K562 (cell line): ENCODE results near the gene UCP3. TPM values are rescaled to one million over a fixed set of nuclear protein-coding genes. Genes with fewer than 3 reads are reported as not detected.

ENCODE experiments used
- ATAC-seq: fragments of 200-7000 bp; cut with Tn5 transposase; 3 replicates; pipeline ENCODE4 v1.9.1; 2020; ENCODE audit warnings: moderate library complexity
- BruUV-seq: library from RNA; stranded (reverse); fragments of 400-500 nt; replicated peaks from 2 replicates; lab custom pipeline; 2021; lab: Mats Ljungman, UMichigan
- CTCF ChIA-PET: fragments of 300-600 bp; formaldehyde crosslinking; extraction: SDS; loops from one replicate; lab custom pipeline; 2021; ENCODE audit warnings: low intra/inter-chr PET ratio; lab: Yijun Ruan, JAX
- POLR2A ChIA-PET: fragments of 300-600, 350-650 bp; sonication (Branson Sonifier 250); formaldehyde crosslinking; extraction: SDS; loops from one replicate; lab custom pipeline; 2021; ENCODE audit warnings: antibody characterized with exemption, inconsistent platforms; lab: Yijun Ruan, JAX
- DNase-seq, 4 experiments: peaks; one replicate each; pipeline versions ENCODE4 v3.0.0 to v3.0.0-alpha.2; 2011 to 2018; ENCODE audit warnings: low spot score in 3 of 4, mixed read lengths in 3 of 4; ENCODE audit errors: extremely low read depth in 1 of 4
- FAIRE-seq: peaks from 2 replicates; lab custom pipeline; 2011; peaks lifted over from hg19 to GRCh38; lab: Jason Lieb, UNC
- H2AFZ ChIP-seq: 2 replicates; pipeline ENCODE4 v1.6.0; 2011; ENCODE audit warnings: low read depth, low read length, control low read depth, inconsistent platforms
- H3K27ac ChIP-seq: fragments of 200-600 bp; 3 replicates; pipeline ENCODE4 v1.8.0; 2011; ENCODE audit warnings: low read depth, mild to moderate bottlenecking, control low read depth, inconsistent platforms, low read length, moderate library complexity, mixed read lengths; ENCODE audit errors: extremely low read depth
- H3K27me3 ChIP-seq, 2 experiments: fragments of 300-600 bp in 1 of 2; 2 replicates in 1 of 2; 3 replicates in 1 of 2; pipeline versions ENCODE4 v1.6.0 to v1.8.0; 2011; ENCODE audit warnings: inconsistent platforms in 2 of 2, low read length in 2 of 2, mild to moderate bottlenecking in 1 of 2, mixed read lengths in 1 of 2, moderate library complexity in 1 of 2; ENCODE audit not compliant: control insufficient read depth in 2 of 2, insufficient read depth in 2 of 2
- H3K36me3 ChIP-seq: fragments of 300-600 bp; 3 replicates; pipeline ENCODE4 v1.8.0; 2011; ENCODE audit warnings: mild to moderate bottlenecking, low read length, inconsistent platforms; ENCODE audit not compliant: control insufficient read depth, insufficient read depth
- H3K4me1 ChIP-seq, 2 experiments: fragments of 200-600 bp in 1 of 2; replicated peaks in 1 of 2; 2 replicates in 1 of 2; 3 replicates in 1 of 2; pipeline versions ENCODE4 v1.5.1 to v1.8.0; 2011; ENCODE audit warnings: inconsistent platforms in 2 of 2, low read length in 2 of 2, mild to moderate bottlenecking in 1 of 2, mixed read lengths in 1 of 2, moderate library complexity in 1 of 2; ENCODE audit not compliant: control insufficient read depth in 2 of 2, insufficient read depth in 2 of 2
- H3K4me2 ChIP-seq: 2 replicates; pipeline ENCODE4 v1.6.1; 2011; ENCODE audit warnings: low read length, control low read depth, inconsistent platforms, mixed read lengths; ENCODE audit not compliant: insufficient read depth
- H3K4me3 ChIP-seq: fragments of 200-600 bp; sonication (generic), shearing (Covaris generic); 2 replicates; pipeline ENCODE4 v1.5.1; 2016; ENCODE audit warnings: control low read depth, inconsistent platforms
- H3K79me2 ChIP-seq: fragments of 200-600 bp; 3 replicates; pipeline ENCODE4 v1.8.0; 2011; ENCODE audit warnings: low read length, inconsistent platforms; ENCODE audit not compliant: control insufficient read depth, insufficient read depth
- H3K9ac ChIP-seq, 2 experiments: 2 replicates each; pipeline versions ENCODE4 v1.6.0 to v1.6.1; 2011; ENCODE audit warnings: low read depth in 2 of 2, low read length in 2 of 2, control low read depth in 1 of 2, inconsistent platforms in 1 of 2, mild to moderate bottlenecking in 1 of 2, mixed read lengths in 1 of 2; ENCODE audit not compliant: insufficient read depth in 1 of 2
- H3K9me1 ChIP-seq: one replicate; pipeline ENCODE4 v1.6.0; 2011; ENCODE audit warnings: inconsistent platforms, mild to moderate bottlenecking, low read length, moderate library complexity; ENCODE audit not compliant: control insufficient read depth, insufficient read depth
- H3K9me3 ChIP-seq: replicated peaks from 2 replicates; pipeline ENCODE4 v1.5.1; 2011; ENCODE audit warnings: low read depth, low read length, inconsistent platforms; ENCODE audit not compliant: control insufficient read depth, insufficient read depth
- H4K20me1 ChIP-seq: replicated peaks from 2 replicates; pipeline ENCODE4 v1.6.1; 2011; ENCODE audit warnings: low read length, inconsistent platforms, mixed read lengths; ENCODE audit not compliant: control insufficient read depth, insufficient read depth
- CREB1 ChIP-seq, 2 experiments: sonication (generic) in 1 of 2; formaldehyde crosslinking in 1 of 2; IDR thresholded peaks; 2 replicates each; pipeline versions ENCODE4 v1.6.1 to v1.8.0; 2012 to 2022; ENCODE audit warnings: inconsistent platforms in 1 of 2, mild to moderate bottlenecking in 1 of 2, missing genetic modification reagents in 1 of 2, moderate library complexity in 1 of 2
- FOXK1 ChIP-seq: sonication (generic); formaldehyde crosslinking; IDR thresholded peaks from 2 replicates; pipeline ENCODE4 v1.8.0; 2022; ENCODE audit warnings: missing genetic modification reagents, mild to moderate bottlenecking, borderline replicate concordance
- MAZ ChIP-seq, 2 experiments: fragments of 450-650 bp in 1 of 2; sonication (generic) in 1 of 2; formaldehyde crosslinking; IDR thresholded peaks in 1 of 2; conservative IDR thresholded peaks in 1 of 2; 2 replicates each; pipeline versions ENCODE4 v1.4.0 to v1.5.0; 2020; ENCODE audit warnings: mild to moderate bottlenecking in 1 of 2, missing genetic modification reagents in 1 of 2
- RBBP5 ChIP-seq: fragments of 200-600 bp; sonication (generic); IDR thresholded peaks from 2 replicates; pipeline ENCODE4 v1.6.1; 2012; ENCODE audit warnings: borderline replicate concordance, mild to moderate bottlenecking, low read length, control low read depth, inconsistent platforms; ENCODE audit not compliant: insufficient read depth, poor library complexity, severe bottlenecking
- ZBTB33 ChIP-seq: sonication (generic); formaldehyde crosslinking; IDR thresholded peaks from 2 replicates; pipeline ENCODE4 v1.8.1; 2023; ENCODE audit warnings: mild to moderate bottlenecking, missing genetic modification reagents
- ZBTB43 ChIP-seq: sonication (generic); formaldehyde crosslinking; IDR thresholded peaks from 2 replicates; pipeline ENCODE4 v1.8.0; 2023; ENCODE audit warnings: mild to moderate bottlenecking, missing genetic modification reagents
- ZBTB7A ChIP-seq: IDR thresholded peaks from 2 replicates; pipeline ENCODE4 v1.6.1; 2011; ENCODE audit warnings: low read depth, mild to moderate bottlenecking, low read length, moderate library complexity, borderline replicate concordance; ENCODE audit not compliant: control insufficient read depth
- ZKSCAN1 ChIP-seq: fragments of 150-350 bp; IDR thresholded peaks from 2 replicates; pipeline ENCODE4 v1.6.1; 2016; ENCODE audit warnings: low read depth, low read length
- WGBS: fragments of 100-300 bp; shearing (Covaris generic); methylation state at CpG from one replicate; pipeline ENCODE4 v1.1.6; 2016; ENCODE audit warnings: low coverage, mixed read lengths; ENCODE audit not compliant: insufficient coverage; ENCODE audit errors: missing lambda C conversion rate; 5-methylcytosine and 5-hydroxymethylcytosine counted together
- in situ Hi-C: fragments of 300-500 bp; cut with MboI; formaldehyde crosslinking; loops from 4 replicates; pipeline ENCODE4 v1.15.0; 2018; ENCODE audit warnings: inconsistent platforms, mixed read lengths
- intact Hi-C: fragments of 100-400 bp; cut with micrococcal nuclease; formaldehyde crosslinking; loops from 2 replicates; pipeline ENCODE4 v1.14.2; 2022
- polyA plus RNA-seq, 8 experiments: library from polyadenylated mRNA; depleted of rRNA in 4 of 8; stranded (reverse) in 5 of 8; unstranded in 3 of 8; fragments of >200 nt; fragmentation: Nextera tagmentation in 2 of 8; fragmentation: Illumina TruSeq in 1 of 8; extraction: Ambion mirVana in 2 of 8; extraction: Trizol in 1 of 8; gene quantifications; 2 replicates each; pipeline versions ENCODE4 v1.2.1 to v1.2.3, GENCODE V29; 2011 to 2014; ENCODE audit warnings: inconsistent platforms in 1 of 8, missing spikeins in 1 of 8
- total RNA-seq, 7 experiments: library from RNA; depleted of rRNA in 6 of 7; stranded (reverse); fragments of >200 nt in 6 of 7; fragmentation: Illumina TruSeq in 2 of 7; extraction: Trizol in 2 of 7; gene quantifications; 2 replicates each; pipeline versions ENCODE4 v1.2.1 to v1.2.3, GENCODE V29; 2011 to 2021; ENCODE audit warnings: low replicate concordance in 1 of 7

UCP3 gene
- total and polyA plus RNA-seq, 9 of the 15 experiments (the other 6 are each of a cell fraction or from before 2014, with no cell fraction given), result 0.05 to 0.65 (median 0.25) TPM; not detected in 2

GRCh38 chr11:73981051-73981805 is 27.7 kb downstream of the UCP3 start:
- FAIRE-seq (no peak), ATAC-seq (no peak), DNase-seq (peak in 1 of 4 experiments; percentile 30)
- Histone ChIP-seq H3K9me1 (peaks cover 3% of the 10 kb centered on the region), H2AFZ (no peak overlapping the region), H3K4me3 (peak overlapping the region; percentile 67), H3K4me2 (peak overlapping the region; percentile 98), H3K27me3 (no peaks in the 10 kb centered on the region), H3K4me1 (peaks cover 41 to 62% of the 10 kb centered on the region in 2 experiments), H3K79me2 (peaks cover 45% of the 10 kb centered on the region), H3K27ac (peak overlapping the region; percentile 99), H4K20me1 (no peaks in the 10 kb centered on the region; the same call in 1 of the 2 replicates), H3K36me3 (peaks cover 53% of the 10 kb centered on the region), H3K9ac (peak overlapping the region; percentile 85 to 96; a peak in 3 of 4 replicates), H3K9me3 (no peaks in the 10 kb centered on the region)
- in situ Hi-C loops, result no loop called here
- WGBS, result 7% methylated on average over 13 of the region's 13 CpGs
- intact Hi-C loops, result loop anchor here (5.0 kb wide), 1 partner anchor 191 kb away; the partner anchor contains the start of genes C2CD3 and PPME1
- no TSS peak for BruUV-seq
- TF ChIP-seq ZKSCAN1 (peak; percentile 91), ZBTB33 (CRISPR knock-in tag) (0 out of 2 replicates have a peak, but pooled peaks have one; percentile 13), MAZ (CRISPR knock-in tag; conservative IDR thresholded peaks at IDR 0.05 in 1 of 2, IDR thresholded peaks at IDR 0.05 in 1 of 2) (no peak), CREB1 (IDR thresholded peaks at IDR 0.05) (no peak), CREB1 (CRISPR knock-in tag; IDR thresholded peaks at IDR 0.05) (no peak), RBBP5 (peak; percentile 11), FOXK1 (CRISPR knock-in tag) (0 out of 2 replicates have a peak, but pooled peaks have one; percentile 64), ZBTB7A (peak; percentile 3; the same call in 1 of the 2 replicates), ZBTB43 (CRISPR knock-in tag) (peak; percentile 43; the same call in 1 of the 2 replicates)
- ChIA-PET POLR2A (interaction anchor here (0.6 to 5.8 kb wide), 13 partner anchors 10 to 377 kb away, joined by 3 to 54 read pairs (median 6); no protein-coding TSS in a partner anchor), CTCF (no interaction called here)
